H54 (cell line): Measurements from ENCODE around the gene DBET.
"Not testable (repeated sequence)": the region's sequence is repeated elsewhere in the genome, so short reads cannot be mapped to it uniquely, and the experiment has no call there.

ENCODE experiments used
- DNase-seq: peaks from one replicate; pipeline ENCODE4 v3.0.0; 2011; ENCODE audit warnings: low spot score, mixed read lengths; ENCODE audit not compliant: insufficient read length
- FAIRE-seq: peaks from 3 replicates; lab custom pipeline; 2011; peaks lifted over from hg19 to GRCh38; lab: Jason Lieb, UNC

DBET gene

DNA sequence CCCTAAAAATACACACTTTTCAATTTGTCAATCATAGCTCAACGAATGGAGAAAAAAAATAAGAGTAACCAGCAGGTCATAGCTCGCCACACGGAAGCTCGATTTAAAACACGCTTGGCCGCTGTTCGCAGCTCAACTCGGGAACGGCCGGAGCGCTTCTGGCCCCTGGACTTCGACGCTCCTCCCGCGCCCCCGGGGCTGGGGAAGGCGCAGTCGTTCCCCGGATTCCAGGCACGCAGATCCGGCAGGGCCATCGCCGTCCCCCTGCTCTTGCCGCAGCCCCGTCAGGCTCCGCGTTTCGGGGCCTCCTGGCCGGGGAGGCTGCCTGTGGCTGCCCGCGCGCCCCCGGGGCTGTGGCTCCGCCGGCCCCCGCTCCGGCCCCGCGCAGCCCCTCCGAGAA, 23.4 kb upstream of the DBET start:
- not testable (repeated sequence) for FAIRE-seq, DNase-seq

DNA sequence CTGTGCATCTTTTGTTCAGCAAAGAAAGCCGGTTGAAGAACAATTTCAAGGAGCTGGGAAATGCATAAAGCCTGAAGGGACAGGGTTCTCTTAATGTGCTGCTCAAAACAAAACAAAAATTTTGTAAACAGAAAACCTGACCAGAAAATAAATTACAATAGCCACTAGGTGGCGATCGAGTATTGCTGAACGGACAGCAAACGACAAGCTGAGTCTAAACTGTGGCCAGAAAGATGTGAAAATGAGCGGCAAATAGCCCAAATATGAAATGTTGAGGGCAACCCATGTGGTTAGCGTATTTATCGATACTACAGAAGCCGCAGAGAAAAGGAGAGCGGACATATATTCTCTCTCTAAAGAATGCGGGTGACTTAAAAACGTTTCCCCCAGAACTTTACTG, 16.7 kb upstream of the DBET start:
- FAIRE-seq, DNase-seq: not testable (repeated sequence)

DNA sequence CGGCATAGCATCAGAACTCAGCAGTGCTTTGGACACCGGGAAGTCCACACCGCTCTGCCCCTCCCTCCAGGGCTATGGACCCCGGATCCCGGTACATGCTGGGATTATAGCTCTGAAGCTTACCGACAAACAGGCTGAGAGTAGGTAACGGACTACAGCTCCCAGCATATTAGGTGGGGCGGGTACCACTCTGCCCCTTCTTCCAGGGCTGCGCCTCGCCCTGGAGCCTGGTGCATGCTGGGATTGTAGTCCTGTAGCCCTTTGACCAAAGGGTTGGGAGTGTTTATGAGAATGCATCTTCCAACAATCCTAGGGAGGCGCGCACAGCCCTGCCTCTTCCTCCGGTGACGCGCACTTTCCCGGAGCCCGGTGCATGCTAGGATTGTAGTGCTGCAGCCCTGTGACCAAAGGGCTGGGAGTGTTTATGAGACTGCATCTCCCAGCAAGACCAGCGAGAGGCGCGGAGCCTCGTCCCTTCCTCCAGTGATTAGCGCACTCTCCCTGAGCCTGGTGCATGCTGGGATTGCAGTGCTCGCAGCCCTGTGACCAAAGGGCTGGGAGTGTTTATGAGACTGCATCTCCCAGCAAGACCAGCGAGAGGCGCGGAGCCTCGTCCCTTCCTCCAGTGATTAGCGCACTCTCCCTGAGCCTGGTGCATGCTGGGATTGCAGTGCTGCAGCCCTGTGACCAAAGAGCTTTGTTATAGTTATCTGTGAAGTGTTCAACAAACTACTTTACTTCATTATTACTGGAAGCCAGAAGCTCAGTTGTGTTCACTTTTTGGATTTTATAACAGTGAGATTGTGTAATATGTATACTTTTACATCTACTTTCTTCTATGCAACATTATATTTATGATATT, 14.7 kb upstream of the DBET start:
- not testable (repeated sequence) for DNase-seq
- peak; percentile 96 for FAIRE-seq

DNA sequence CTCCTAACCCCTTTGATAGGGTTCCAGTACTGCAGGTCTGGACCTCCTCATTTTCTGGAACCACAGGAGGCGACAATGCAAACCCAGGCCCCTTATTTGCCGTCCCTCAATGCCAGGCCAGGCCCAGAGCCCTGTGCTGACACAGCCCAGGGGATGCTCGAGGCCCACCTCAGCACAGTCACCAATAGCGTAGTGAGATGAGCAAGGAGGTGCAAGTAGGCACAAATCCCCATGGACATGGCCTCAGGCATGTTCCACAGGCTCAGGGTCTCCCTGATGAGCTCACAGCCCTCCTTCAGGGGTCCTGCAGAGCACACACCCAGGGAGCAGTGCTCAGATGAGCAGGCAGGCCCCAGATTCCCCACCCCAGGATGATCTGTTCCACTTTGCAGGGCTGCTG, 5.3 kb upstream of the DBET start:
- DNase-seq, FAIRE-seq: not testable (repeated sequence)

- not testable (repeated sequence) for FAIRE-seq, DNase-seq
Observed at GRCh38 chr4:190064805-190065204, 503 bp downstream of the DBET start.

DNA sequence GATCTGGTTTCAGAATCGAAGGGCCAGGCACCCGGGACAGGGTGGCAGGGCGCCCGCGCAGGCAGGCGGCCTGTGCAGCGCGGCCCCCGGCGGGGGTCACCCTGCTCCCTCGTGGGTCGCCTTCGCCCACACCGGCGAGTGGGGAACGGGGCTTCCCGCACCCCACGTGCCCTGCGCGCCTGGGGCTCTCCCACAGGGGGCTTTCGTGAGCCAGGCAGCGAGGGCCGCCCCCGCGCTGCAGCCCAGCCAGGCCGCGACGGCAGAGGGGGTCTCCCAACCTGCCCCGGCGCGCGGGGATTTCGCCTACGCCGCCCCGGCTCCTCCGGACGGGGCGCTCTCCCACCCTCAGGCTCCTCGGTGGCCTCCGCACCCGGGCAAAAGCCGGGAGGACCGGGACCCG, 4.0 kb downstream of the DBET start:
- FAIRE-seq, DNase-seq: not testable (repeated sequence)

DNA sequence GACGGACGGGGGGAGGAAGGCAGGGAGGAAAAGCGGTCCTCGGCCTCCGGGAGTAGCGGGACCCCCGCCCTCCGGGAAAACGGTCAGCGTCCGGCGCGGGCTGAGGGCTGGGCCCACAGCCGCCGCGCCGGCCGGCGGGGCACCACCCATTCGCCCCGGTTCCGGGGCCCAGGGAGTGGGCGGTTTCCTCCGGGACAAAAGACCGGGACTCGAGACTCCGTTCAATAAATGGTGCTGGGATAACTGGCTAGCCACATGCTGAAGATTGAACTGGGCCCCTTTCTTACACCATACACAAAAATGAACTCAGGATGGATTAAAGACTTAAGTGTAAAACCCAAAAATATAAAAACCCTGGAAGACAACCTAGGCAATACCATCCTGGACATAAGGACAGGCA, 28.8 kb downstream of the DBET start:
- not testable (repeated sequence) for DNase-seq, FAIRE-seq

- not testable (repeated sequence) for FAIRE-seq, DNase-seq
Observed at GRCh38 chr4:190094031-190094430, 29.7 kb downstream of the DBET start.

DNA sequence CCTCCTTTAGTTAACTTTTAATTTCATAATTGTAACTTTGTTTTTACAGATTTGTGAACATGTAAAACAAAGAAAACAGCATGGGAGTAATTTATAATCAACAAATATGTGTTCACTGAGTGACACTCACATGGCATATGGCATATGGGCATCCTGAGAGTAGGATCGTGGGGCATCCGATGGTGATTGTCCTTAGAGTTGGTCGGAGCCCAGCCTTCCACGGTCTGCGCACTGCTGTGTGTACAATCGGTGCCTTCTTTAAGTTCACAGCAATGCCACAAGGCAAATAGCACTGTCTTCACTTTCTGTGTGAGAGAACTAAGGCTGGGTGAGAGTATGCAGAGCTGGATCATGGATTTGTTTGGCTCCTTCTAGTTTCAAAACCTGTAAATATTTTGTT, 31.0 kb downstream of the DBET start:
- FAIRE-seq, DNase-seq: not testable (repeated sequence)

- not testable (repeated sequence) for DNase-seq, FAIRE-seq
Observed at GRCh38 chr4:190099605-190100004, 35.3 kb downstream of the DBET start.

GRCh38 chr4:190101525-190101924, 37.2 kb downstream of the DBET start:
- FAIRE-seq, DNase-seq: not testable (repeated sequence)

DNA sequence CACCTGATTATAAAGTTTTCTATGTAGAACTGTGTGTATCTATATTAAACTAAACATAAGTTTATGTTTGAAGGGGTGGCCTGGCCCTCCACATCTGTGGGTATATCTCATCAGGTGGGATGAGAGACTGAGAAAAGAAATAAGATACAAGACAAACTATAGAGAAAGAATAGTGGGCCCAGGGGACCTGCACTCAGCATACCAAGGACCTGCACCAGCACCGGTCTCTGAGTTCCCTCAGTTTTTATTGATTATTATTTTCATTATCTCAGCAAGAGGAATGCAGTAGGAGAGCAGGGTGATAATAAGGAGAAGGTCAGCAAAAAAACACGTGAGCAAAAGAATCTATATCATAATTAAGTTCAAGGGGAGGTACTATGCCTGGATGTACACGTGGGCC, 41.9 kb downstream of the DBET start:
- DNase-seq, FAIRE-seq: not testable (repeated sequence)

GRCh38 chr4:190106611-190107480, 42.5 kb downstream of the DBET start:
- DNase-seq, result not testable (repeated sequence)

GRCh38 chr4:190107766-190108485, 43.6 kb downstream of the DBET start:
- FAIRE-seq, DNase-seq: not testable (repeated sequence)

More at GRCh38 chr4:190106611-190107480, 42.5 kb downstream of the DBET start:
- not testable (repeated sequence) for FAIRE-seq

DNA sequence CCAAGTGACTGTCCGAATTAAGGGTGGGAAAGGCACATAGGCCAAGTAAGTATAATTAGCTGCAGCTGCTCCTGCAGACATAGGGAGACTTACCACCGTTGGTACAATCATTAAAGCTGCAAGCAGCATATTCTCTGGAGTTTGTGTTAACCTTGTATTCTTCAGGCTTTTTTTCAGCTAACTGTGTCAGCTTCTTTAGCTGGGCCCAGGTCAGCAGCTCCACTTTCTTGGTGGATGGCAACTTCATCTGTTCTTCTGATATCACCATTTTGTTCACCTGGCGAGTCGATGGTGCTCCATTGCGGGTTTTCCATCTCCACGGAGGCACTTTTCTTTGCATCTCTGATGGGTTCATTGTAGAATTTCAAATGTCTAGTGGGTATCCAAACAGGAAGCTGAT, 44.5 kb downstream of the DBET start:
- not testable (repeated sequence) for DNase-seq, FAIRE-seq

DNA sequence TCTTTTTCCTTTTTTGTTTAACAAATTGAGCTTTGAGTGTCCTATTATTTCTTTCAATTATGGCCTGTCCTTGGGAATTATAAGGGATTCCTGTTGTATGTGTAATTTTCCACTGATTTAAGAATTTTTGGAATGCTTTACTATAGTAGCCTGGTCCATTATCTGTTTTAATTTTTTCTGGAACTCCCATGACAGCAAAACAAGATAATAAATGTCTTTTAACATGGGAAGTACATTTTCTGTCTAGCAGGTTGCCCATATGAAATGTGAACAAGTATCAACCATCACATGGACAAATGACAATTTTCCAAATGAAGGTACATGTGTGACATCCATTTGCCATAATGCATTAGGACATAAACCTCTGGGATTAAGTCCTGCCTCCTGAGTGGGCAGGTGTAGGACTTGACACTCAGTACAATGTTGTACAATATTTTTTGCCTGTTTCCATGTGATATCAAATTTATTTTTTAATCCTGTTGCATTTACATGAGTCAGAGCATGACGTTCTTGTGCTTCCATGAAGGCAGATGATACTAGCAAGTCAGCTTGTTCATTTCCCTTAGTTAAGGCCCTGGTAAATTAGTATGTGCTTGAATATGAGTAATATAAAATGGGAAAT, 45.2 kb downstream of the DBET start:
- not testable (repeated sequence) for FAIRE-seq

DNA sequence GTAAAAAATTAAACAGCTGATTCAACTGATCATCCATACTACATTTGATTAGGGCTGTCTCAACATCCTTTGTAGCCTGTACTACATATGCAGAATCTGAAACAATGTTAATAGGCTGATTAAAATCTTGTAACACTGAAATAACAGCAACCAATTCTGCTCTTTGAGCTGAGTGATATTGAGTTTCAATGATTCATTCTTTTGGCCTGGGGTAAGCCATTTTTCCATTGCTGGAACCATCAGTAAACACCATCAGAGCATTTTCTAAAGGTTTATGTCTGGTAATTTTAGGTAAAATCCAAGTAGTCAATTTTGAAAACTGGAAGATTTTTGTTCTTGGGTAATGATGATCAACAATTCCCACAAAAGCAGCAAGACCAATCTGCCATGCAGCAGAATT, 45.7 kb downstream of the DBET start:
- DNase-seq, FAIRE-seq: not testable (repeated sequence)

More for the DNA sequence above, 45.2 kb downstream of the DBET start:
- not testable (repeated sequence) for DNase-seq

DNA sequence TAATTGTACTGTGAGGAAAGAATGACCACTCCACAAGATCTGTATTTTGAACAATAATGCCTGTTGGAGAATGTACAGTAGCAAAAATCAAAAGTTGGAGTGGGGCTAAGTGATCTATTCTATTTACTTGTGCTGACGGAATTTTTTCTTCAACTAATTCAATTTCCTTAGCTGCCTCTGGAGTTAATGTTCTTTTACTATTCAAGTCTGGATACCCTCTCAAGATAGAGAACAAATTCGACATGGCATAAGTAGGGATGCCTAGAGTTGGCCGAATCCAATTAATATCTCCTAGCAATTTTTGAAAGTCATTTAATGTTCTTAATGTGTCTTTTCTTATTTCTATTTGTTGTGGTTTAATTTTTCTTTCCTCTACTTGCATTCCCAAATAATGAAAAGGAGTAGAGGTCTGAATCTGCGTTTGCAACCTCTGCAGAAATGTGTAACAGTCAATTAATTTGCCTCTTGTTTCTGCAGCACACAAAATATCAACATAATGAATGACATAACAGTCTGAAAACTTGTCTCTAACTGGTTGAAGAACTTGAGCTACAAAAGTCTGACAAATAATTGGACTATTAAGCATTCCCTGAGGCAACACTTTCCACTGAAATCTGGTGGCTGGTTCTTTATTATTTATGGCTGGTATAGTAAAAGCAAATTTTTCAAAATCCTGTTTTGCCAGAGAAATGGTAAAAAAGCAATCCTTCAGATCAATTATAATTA, 46.4 kb downstream of the DBET start:
- not testable (repeated sequence) for FAIRE-seq, DNase-seq
